MM.1S (cell line): ENCODE results near the gene PREP.

Experiments used
- DNase-seq: peaks from one replicate; pipeline ENCODE4 v3.0.0-alpha.2; 2015
- H2AFZ ChIP-seq: fragments of 300-600 bp; sonication (generic); 2 replicates; pipeline ENCODE4 v1.6.0; 2016; ENCODE audit warnings: antibody characterized with exemption, low read length
- H3F3A ChIP-seq: fragments of 300-600 bp; sonication (generic); 2 replicates; pipeline ENCODE4 v1.6.1; 2016; ENCODE audit warnings: mild to moderate bottlenecking, antibody characterized with exemption, low read length, moderate library complexity, mixed read lengths; ENCODE audit not compliant: insufficient read depth
- H3K27ac ChIP-seq: fragments of 300-600 bp; sonication (generic); 2 replicates; pipeline ENCODE4 v1.5.1; 2016; ENCODE audit warnings: mild to moderate bottlenecking, low read length
- H3K27me3 ChIP-seq: fragments of 300-600 bp; sonication (generic); replicated peaks from 2 replicates; pipeline ENCODE4 v1.6.0; 2016; ENCODE audit warnings: low read length; ENCODE audit not compliant: insufficient read depth
- H3K36me3 ChIP-seq: fragments of 300-600 bp; sonication (generic); replicated peaks from 2 replicates; pipeline ENCODE4 v1.6.1; 2016; ENCODE audit warnings: mild to moderate bottlenecking, low read length, mixed read lengths; ENCODE audit not compliant: insufficient read depth
- H3K4me1 ChIP-seq: fragments of 300-600 bp; sonication (generic); 2 replicates; pipeline ENCODE4 v1.6.1; 2016; ENCODE audit warnings: low read length, mixed read lengths
- H3K4me2 ChIP-seq: fragments of 300-600 bp; sonication (generic); 2 replicates; pipeline ENCODE4 v1.6.0; 2016; ENCODE audit warnings: low read depth, low read length
- H3K4me3 ChIP-seq: fragments of 300-600 bp; sonication (generic); 2 replicates; pipeline ENCODE4 v1.5.1; 2016; ENCODE audit warnings: low read length, mixed read lengths
- H3K79me2 ChIP-seq: fragments of 300-600 bp; sonication (generic); 2 replicates; pipeline ENCODE4 v1.6.1; 2016; ENCODE audit warnings: mixed run types, low read length, mixed read lengths
- H3K9ac ChIP-seq: fragments of 300-600 bp; sonication (generic); 2 replicates; pipeline ENCODE4 v1.6.1; 2016; ENCODE audit warnings: low read length, mixed read lengths
- H3K9me2 ChIP-seq: fragments of 300-600 bp; sonication (generic); replicated peaks from 2 replicates; pipeline ENCODE4 v1.6.1; 2016; ENCODE audit warnings: mild to moderate bottlenecking, low read length, mixed read lengths; ENCODE audit not compliant: insufficient read depth
- H3K9me3 ChIP-seq: fragments of 300-600 bp; sonication (generic); replicated peaks from 2 replicates; pipeline ENCODE4 v1.6.1; 2016; ENCODE audit warnings: mild to moderate bottlenecking, low read length, mixed read lengths; ENCODE audit not compliant: insufficient read depth
- H4K20me1 ChIP-seq: fragments of 300-600 bp; sonication (generic); 2 replicates; pipeline ENCODE4 v1.6.1; 2016; ENCODE audit warnings: mild to moderate bottlenecking, low read length, moderate library complexity, mixed read lengths; ENCODE audit not compliant: insufficient read depth
- EZH2 ChIP-seq: fragments of 300-600 bp; sonication (generic); optimal IDR thresholded peaks from 2 replicates; pipeline ENCODE3; 2017; ENCODE audit warnings: low read depth, mild to moderate bottlenecking, antibody characterized with exemption, low read length, mixed read lengths
- EZH2phosphoT487 ChIP-seq: fragments of 300-600 bp; sonication (generic); IDR thresholded peaks from 2 replicates; pipeline ENCODE4 v1.6.1; 2018; ENCODE audit warnings: antibody characterized with exemption, low read length
- TF ChIP-seq, protein P1 (sequence below): fragments of 300-600 bp; sonication (generic); IDR thresholded peaks from 2 replicates; pipeline ENCODE4 v1.5.1; 2016; ENCODE audit warnings: antibody characterized with exemption, low read length, mixed read lengths

PREP gene

DNA sequence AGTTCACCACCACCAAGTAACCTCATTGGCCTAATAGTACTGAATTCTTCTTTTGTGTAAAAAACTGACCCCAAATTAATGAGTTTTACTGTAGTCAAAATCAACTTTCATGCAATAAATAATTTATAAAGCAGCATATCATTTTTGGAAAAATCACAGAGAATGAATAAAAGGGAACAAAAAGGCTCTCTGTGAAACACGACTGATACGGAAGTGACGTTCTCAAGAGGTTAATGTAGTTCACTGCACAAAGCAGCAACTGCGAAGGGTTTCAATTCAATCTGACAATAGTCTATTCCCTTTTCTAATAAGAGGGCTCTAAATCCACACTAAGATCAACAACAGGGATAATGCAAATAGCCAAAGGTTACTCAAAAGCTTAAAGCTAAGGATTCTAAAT lies 70.3 kb downstream of the PREP start:
- Histone ChIP-seq H3K79me2 (no peaks in the 10 kb centered on the region), H3K27ac (no peak overlapping the region), H3K4me2 (no peak overlapping the region), H3K27me3 (no peaks in the 10 kb centered on the region), H2AFZ (no peak overlapping the region), H3K4me3 (no peak overlapping the region), H3K4me1 (no peaks in the 10 kb centered on the region), H3K9me2 (no peaks in the 10 kb centered on the region), H3K9ac (no peak overlapping the region), H3K9me3 (no peaks in the 10 kb centered on the region), H3K36me3 (no peaks in the 10 kb centered on the region), H4K20me1 (no peaks in the 10 kb centered on the region), H3F3A (no peaks in the 10 kb centered on the region)
- no peak for TF ChIP-seq EZH2
- TF ChIP-seq, protein P1, sequence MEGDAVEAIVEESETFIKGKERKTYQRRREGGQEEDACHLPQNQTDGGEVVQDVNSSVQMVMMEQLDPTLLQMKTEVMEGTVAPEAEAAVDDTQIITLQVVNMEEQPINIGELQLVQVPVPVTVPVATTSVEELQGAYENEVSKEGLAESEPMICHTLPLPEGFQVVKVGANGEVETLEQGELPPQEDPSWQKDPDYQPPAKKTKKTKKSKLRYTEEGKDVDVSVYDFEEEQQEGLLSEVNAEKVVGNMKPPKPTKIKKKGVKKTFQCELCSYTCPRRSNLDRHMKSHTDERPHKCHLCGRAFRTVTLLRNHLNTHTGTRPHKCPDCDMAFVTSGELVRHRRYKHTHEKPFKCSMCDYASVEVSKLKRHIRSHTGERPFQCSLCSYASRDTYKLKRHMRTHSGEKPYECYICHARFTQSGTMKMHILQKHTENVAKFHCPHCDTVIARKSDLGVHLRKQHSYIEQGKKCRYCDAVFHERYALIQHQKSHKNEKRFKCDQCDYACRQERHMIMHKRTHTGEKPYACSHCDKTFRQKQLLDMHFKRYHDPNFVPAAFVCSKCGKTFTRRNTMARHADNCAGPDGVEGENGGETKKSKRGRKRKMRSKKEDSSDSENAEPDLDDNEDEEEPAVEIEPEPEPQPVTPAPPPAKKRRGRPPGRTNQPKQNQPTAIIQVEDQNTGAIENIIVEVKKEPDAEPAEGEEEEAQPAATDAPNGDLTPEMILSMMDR = no peak
- TF ChIP-seq EZH2phosphoT487 = no peak
- no peak for DNase-seq

GRCh38 chr6:105331927-105332326 lies 71.0 kb downstream of the PREP start:
- TF ChIP-seq, protein P1 = no peak
- no peak for TF ChIP-seq EZH2phosphoT487
- no peak for TF ChIP-seq EZH2
- no peaks in the 10 kb centered on the region for H3K9me3 ChIP-seq
- H3K27me3 ChIP-seq = no peaks in the 10 kb centered on the region
- no peaks in the 10 kb centered on the region for H3K36me3 ChIP-seq
- no peaks in the 10 kb centered on the region for H3K9me2 ChIP-seq
- no peak overlapping the region for H3K4me2 ChIP-seq
- H2AFZ ChIP-seq = no peak overlapping the region
- no peaks in the 10 kb centered on the region for H4K20me1 ChIP-seq
- H3F3A ChIP-seq = no peaks in the 10 kb centered on the region
- H3K79me2 ChIP-seq = no peaks in the 10 kb centered on the region
- H3K27ac ChIP-seq = no peak overlapping the region
- no peak for DNase-seq
- no peaks in the 10 kb centered on the region for H3K4me1 ChIP-seq
- no peak overlapping the region for H3K4me3 ChIP-seq
- H3K9ac ChIP-seq = no peak overlapping the region

DNA sequence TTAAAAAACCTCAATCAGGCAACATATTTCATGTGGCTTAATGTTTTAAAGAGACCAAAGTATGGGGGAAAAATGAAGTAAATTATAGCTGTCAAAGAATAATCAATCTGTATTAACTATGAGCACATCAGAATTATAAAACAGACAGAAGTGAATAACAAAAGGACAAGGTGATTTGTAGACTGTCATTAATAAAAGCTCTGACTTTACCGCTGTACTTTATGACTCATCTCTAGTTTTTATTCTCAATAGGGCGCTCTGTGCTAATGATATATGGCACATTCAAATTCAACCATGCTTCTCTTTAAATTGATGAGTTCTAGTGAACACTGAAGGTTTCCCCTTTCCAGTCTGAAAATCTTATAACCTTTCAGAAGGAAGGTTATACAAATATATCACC lies 72.0 kb downstream of the PREP start:
- no peaks in the 10 kb centered on the region for H3K79me2 ChIP-seq
- TF ChIP-seq EZH2 = no peak
- TF ChIP-seq EZH2phosphoT487 = no peak
- TF ChIP-seq, protein P1 = no peak
- H3K9me3 ChIP-seq = no peaks in the 10 kb centered on the region
- H3F3A ChIP-seq = no peaks in the 10 kb centered on the region
- H2AFZ ChIP-seq = no peak overlapping the region
- no peak for DNase-seq
- H3K27me3 ChIP-seq = no peaks in the 10 kb centered on the region
- H3K36me3 ChIP-seq = no peaks in the 10 kb centered on the region
- no peaks in the 10 kb centered on the region for H4K20me1 ChIP-seq
- H3K4me1 ChIP-seq = no peaks in the 10 kb centered on the region
- no peak overlapping the region for H3K27ac ChIP-seq
- H3K9me2 ChIP-seq = no peaks in the 10 kb centered on the region
- H3K4me3 ChIP-seq = no peak overlapping the region
- no peak overlapping the region for H3K4me2 ChIP-seq
- no peak overlapping the region for H3K9ac ChIP-seq

DNA sequence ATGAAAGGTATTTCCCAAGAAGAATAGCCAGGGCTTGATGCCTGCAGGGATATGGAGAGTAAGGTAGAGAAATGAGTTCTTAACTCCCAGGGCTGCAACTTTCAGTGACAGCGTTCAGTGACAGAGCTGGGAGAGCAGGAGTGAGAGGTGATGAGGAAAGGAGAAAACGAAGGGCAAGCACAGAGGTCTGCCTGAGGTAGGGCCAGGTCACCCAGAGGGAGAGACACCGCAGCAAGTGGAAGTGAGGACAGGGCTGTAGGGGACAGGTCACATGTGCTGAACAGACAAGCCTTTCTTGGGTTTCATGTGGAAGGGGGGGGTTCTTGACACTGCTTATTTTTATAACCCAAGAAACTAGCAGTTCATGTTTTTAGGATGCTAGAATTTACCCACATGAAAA lies 72.5 kb downstream of the PREP start:
- Histone ChIP-seq H3K4me2 (no peak overlapping the region), H3K9ac (no peak overlapping the region), H3K36me3 (no peaks in the 10 kb centered on the region), H3K27ac (no peak overlapping the region), H3K4me3 (no peak overlapping the region), H3K79me2 (no peaks in the 10 kb centered on the region), H3K9me2 (no peaks in the 10 kb centered on the region), H4K20me1 (no peaks in the 10 kb centered on the region), H3K4me1 (no peaks in the 10 kb centered on the region), H3K27me3 (no peaks in the 10 kb centered on the region), H3F3A (no peaks in the 10 kb centered on the region), H3K9me3 (no peaks in the 10 kb centered on the region), H2AFZ (no peak overlapping the region)
- no peak for DNase-seq
- TF ChIP-seq, protein P1 = no peak
- no peak for TF ChIP-seq EZH2
- no peak for TF ChIP-seq EZH2phosphoT487
